Ramos (cell line): ENCODE measurements around the gene OR14C36.
"Not testable (repeated sequence)": the region's sequence is repeated elsewhere in the genome, so short reads cannot be mapped to it uniquely, and the experiment has no call there.

ENCODE experiments used
- in situ Hi-C: fragments of 300-500 bp; cut with MboI; formaldehyde crosslinking; loops from one replicate; pipeline ENCODE4 v1.14.3; 2022; ENCODE audit warnings: low sequenced_read_pairs; ENCODE audit not compliant: unreplicated experiment

OR14C36 gene, protein sequence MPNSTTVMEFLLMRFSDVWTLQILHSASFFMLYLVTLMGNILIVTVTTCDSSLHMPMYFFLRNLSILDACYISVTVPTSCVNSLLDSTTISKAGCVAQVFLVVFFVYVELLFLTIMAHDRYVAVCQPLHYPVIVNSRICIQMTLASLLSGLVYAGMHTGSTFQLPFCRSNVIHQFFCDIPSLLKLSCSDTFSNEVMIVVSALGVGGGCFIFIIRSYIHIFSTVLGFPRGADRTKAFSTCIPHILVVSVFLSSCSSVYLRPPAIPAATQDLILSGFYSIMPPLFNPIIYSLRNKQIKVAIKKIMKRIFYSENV

DNA sequence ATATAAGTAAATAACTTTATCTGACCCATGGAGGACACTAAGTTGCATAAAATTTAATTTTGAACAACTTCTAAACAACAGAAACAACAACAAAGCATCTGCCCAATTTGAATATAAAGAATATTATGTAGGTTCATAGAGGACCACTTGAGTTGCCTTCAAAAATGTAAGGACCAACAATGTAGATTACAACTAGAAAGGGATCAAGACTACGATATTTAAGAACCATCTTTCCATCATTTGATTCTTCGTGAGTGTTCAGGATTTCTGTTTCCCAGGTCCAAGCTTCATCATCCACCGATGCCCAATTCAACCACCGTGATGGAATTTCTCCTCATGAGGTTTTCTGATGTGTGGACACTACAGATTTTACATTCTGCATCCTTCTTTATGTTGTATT, at the start of gene OR14C36:
Gene OR14C36 (plus strand): TSS at position 301 of the 400 bp plus-strand sequence. CDS start 0 bp downstream, at position 301.
- in situ Hi-C loops, result no loop called here

DNA sequence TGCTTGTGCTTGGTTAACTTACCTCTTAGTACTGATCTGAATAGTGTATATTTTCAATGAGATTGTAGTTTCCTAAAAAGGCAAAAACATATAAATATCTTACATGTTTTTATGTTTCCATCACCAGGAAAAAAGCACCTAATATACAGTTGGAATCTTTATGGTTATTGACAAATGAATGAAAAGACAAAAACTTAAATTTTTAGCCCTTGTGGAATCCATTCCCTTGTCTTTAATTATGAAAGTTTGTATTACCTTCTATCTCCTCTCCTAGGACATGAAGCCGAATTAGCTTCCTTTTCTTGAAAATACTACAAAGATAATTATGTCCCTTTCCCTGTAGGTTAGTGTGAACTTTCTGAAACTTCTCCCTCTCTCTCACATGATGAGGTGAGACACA, 45.3 kb upstream of the OR14C36 start, which contains the start of gene OR2T12:
Gene OR2T12 (minus strand): TSS at position 101 of the 400 bp plus-strand sequence. CDS start 7,846 bp downstream, outside the sequence.
- in situ Hi-C loops, result no loop called here

DNA sequence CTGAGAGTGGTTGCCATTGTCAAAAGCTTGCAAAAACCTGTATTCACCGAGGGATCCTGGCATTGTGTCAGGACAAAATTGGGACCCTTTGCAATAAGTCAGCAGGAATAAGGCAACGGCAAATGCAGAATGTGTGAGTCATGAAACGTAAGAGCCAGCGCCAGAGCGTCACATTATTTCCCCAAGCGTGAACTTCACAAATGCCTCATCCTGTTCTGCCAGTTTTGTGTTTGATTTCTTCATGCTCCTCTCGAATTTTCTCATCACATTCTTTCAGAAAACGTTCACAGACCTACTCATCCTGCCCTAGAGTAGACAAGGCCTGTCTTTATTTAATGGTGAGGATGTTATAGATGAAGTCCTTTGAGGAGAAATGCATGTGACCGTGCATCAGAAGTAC, 42.9 kb upstream of the OR14C36 start:
- in situ Hi-C loops, result not testable (repeated sequence)

DNA sequence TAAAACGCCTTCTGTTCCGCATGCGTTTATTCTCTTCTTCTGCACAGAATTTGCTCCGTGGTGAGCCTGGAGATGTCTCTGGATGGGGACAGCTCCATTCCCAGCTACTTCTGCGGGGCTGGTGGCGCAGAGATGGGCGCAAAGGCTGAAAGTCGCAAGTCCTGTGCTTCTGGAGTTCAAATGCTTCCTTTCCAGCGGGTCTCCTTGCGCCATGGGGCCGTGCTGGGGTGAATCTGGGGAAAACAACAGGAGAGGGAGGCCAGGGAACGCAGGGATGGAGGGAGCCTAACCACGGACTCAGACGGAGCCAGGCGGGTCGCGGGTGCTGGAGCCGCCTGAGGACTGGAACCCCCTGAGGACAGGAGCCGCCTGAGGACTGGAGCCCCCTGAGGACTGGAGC, 42.5 kb upstream of the OR14C36 start:
- in situ Hi-C loops, result no loop called here

DNA sequence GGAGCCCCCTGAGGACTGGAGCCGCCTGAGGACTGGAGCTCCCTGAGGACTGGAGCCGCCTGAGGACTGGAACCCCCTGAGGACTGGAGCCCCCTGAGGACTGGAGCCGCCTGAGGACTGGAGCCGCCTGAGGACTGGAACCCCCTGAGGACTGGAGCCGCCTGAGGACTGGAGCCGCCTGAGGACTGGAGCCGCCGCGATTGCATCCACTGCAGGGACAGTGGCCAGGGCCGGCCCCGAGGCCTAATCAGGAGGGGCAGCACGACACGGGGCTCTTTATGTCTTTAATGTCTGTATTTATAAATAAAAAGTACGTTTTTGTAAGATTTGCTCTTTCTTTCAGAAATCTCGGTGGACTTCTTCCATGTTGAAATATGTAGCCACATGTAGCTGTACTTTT, 41.8 kb upstream of the OR14C36 start:
- in situ Hi-C loops, result not testable (repeated sequence)

DNA sequence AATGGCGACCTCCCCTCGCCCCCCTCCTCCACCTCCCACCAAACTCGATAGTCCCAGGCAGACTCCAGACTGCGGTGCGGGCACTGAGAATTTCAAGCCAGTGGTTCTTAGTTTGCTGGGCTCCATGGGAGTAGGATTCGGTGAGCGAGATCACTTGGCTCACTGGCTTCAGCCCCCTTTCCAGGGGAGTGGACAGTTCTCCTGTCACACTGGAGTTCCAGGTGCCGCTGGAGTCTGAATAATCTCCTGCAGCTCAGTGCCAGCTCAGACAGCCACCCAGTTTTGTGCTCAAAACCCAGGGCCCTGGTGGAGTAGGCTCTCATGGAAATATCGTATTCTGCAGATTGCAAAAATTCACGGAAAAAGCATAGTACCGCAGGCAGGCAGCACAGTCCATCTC, 31.8 kb upstream of the OR14C36 start:
- in situ Hi-C loops, result no loop called here

DNA sequence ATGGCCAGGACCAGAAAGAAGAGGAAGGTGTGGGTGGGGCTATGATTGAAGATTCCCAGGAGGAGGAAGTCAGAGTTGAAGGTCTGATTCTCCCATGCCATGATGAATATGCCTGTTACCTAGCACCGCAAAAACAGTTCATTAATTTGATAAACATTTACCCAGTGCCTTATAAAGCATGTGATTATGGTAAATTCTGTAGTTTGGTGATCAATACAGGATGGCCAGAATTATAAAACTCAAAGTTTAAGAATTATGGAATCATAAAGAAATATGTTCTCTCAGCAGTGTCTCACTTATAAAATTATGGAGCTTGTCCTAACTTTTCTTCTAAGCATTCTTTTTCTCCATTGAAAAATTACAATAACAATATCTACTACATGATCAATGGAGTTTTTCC, 24.1 kb upstream of the OR14C36 start, which contains the start of gene OR2M7:
Gene OR2M7 (minus strand): TSS at position 101 of the 400 bp plus-strand sequence. CDS start 0 bp downstream, at position 101.
- in situ Hi-C loops, result no loop called here

DNA sequence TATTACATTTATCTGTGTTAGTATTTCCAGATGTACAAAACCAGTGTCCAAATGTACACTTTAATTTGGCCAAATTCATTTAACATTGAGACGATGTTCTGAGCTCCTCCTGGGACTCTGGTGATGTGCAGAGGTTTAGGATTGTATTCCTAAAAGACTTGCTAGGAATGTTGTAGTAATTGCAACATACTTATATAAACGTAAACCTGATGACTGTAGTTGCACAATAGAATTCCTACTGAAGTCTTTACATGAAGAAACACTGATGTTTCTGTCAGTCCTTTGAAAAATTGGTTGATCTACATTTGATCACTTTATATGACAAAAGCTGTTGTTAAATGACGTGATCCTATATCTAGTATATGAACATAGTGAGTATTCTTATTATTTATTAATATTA, 5.1 kb upstream of the OR14C36 start:
- in situ Hi-C loops, result no loop called here

DNA sequence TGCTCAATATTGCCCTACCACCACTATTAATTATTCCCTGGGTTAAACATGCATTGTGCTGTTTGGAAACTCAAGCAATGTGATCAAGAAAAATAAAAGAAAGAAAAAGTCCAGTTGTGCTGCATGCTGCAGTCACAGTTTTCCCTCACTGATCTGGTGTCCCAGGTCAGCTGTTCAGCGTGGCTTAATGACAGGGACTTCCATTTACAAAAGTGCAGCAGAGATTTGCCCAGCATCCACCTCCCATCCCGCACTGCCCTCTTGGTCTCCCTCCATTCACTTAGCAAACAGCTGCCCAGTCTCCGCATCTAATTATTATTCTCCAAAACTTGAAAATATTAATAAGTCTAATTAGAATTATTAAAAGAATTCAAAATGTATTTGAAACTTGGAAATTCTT, 10.8 kb downstream of the OR14C36 start:
- in situ Hi-C loops, result no loop called here

DNA sequence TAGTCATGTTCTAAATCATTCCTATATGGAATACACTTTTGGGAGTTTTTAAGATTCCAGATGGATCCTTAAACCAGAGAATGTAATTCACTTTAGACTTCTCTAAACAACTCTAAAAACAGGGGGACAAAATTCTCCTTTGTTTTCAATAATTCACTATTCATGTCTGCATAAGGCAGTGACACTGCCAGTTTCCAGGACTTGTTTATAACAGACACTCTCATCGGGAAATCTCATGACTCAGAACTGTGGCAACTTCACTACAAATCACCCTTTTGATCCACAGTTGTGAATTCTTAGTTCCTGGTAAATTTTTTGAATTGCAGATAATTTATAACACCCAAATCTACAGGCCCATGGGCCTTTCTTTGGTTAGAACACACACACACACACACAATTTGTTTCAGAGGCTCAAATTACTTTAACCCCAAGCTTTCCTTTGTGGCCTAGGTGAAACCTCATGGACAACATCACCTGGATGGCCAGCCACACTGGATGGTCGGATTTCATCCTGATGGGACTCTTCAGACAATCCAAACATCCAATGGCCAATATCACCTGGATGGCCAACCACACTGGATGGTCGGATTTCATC, 12.6 kb downstream of the OR14C36 start, which contains the start of gene OR2T4:
Gene OR2T4 (plus strand): TSS at position 545 of the 595 bp plus-strand sequence. CDS start 0 bp downstream, at position 545.
- in situ Hi-C loops, result no loop called here

DNA sequence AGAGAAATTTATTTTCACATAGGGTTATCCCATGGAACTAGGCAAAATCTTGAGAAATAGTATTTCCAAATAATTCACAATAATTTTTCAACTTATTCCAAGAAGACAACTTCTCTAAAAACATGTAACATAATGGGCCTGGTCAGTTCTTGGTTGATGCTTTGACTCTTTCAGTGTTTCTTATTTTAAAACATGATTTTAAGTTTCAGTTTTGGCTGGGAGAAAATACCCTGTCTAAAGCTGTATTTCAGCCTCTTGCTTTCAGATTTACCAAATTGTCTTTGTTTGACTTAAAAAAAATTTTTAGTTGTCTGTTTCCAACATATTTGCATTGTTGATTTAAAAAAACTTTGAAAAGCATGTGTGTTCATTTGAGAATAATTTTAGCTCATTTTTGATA, 18.0 kb downstream of the OR14C36 start:
- in situ Hi-C loops, result no loop called here

DNA sequence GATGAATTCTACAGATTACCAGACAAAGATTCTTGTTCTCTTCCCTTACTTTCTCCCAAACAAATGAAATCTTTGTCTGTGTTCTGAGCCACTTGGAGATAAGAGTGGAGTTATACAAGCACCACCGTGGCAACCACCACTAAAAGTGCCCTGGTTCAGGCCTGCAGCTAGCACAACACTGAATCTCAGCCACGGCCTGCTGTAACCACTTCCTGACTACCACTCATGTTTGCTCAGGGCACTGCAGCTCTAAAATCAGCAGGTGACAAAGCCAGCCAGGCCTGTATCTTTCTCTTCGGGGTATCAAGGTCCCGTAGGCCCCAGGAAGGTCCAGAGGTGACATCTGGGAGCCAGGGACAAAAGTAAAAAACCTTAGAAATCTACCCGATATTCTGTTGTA, 23.8 kb downstream of the OR14C36 start:
- in situ Hi-C loops, result no loop called here

DNA sequence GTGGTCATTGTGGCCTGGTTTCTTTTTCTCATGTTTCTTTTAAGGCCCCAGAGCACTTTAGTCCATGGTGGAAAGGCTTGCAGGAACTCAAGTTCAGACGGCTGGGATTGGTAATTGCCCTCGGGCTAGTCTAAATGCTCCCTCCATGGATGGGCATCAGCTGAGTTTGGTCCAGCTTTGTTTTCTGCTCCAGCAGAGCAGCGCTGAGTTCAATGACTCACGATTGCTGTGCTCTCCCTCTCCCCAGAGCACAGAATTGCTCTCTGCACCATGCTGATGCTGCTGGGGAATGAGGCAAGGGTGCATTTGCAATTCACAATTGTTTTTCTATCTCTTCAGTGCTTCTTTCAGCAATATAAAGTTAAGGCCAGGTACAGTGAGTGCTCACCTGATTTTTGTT, 25.2 kb downstream of the OR14C36 start:
- in situ Hi-C loops, result no loop called here

DNA sequence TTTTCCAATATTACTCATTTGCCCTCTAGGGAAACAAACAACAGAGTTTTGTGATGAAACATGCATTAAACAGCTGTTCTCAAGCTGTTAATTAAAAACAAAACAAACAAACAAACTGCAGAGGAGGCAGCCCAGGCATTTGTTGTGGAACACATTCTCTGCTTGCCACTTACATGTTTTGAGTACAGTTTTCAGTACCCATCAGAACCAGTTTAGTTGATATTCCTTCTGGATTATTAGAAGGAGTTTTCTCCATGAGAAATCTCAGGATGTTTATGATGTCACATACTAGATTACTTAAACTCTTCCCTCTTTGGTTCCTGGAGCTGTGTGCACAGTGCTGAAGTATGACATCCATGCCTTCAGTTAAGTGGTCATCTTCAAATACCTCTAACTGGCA, 26.9 kb downstream of the OR14C36 start, which contains the start of gene OR2T6:
Gene OR2T6 (plus strand): TSS at position 301 of the 400 bp plus-strand sequence. CDS start 11,863 bp downstream, outside the sequence.
- in situ Hi-C loops, result no loop called here

DNA sequence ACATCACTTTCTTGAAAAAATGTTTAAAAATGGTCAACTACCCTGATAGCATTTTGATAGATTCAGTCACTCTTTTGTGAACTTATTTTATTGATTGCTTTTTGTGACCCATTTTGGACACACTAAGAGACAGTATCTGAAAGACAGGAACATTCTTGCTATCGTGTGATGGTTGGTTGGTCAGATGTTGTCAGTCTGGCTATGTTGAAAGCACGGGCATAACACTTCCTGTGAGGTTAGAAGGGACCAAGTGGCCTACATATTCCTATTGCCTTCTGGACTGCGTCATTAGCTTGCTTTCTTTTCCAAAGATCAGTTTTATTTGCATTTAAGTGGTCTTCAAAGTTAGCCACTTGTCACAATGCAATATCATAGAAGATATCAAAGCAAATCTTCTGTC, 28.3 kb downstream of the OR14C36 start:
- in situ Hi-C loops, result no loop called here

DNA sequence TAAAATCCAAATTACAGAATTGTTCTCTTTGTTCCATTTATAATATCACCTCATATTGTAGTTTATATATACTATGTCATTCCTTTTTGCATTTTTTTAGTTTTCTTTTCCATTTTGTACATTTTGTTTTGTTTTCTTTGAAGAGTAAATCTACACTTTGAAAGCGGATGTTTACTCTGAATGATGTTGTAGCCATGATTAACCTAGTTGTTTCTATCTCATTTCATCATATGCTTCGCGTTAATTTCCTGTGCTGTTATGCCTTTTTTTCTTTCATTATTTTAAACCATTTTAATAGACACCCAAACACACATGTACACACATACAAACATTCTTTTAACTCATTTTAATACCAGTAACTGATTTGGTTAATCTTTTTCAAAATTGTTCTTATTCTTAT, 32.3 kb downstream of the OR14C36 start:
- in situ Hi-C loops, result no loop called here

DNA sequence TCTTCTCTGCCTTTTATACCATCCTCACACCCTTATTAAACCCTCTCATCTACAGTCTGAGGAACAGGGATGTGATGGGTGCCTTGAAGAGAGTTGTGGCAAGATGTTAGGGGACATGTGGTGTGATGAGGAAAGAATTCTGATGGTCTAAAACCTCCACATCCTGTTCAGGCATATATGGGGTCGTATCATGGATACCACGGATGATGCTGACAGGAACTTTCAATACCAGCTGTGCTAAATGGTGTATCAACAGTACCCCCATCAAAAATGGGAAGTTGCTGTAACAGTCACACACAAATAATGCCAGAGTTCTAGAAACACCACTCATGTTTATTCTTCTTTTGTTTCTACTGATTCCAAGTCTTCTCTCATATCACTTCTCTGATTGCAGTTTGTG, 39.9 kb downstream of the OR14C36 start:
- in situ Hi-C loops, result no loop called here

DNA sequence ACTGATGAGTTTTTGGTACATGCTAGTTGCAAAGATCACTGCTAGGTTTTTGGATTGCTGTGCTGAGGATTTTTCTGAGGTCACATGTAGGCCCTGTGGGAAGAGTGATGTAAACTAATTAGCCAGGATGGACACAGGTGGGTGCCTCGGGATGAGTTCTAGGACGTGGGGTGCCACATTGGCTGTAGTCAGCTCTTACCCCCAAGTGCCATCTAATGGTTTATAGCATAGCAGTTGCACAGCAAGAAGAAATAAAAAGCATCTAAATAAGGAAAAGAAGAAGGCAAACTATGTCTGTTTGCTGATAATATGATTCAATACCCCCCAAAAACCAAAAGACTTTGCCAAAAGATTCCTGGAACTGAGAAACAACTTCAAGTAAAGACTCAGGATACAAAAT, 44.5 kb downstream of the OR14C36 start:
- in situ Hi-C loops, result no loop called here
